HG02943 (cell line): Measurements from ENCODE around the gene MLLT6.

ENCODE experiments used
- ATAC-seq: cut with Tn5 transposase; IDR thresholded peaks from one replicate; pipeline ENCODE4 v1.9.1; 2021; ENCODE audit warnings: mild to moderate bottlenecking, low read depth, moderate library complexity; ENCODE audit not compliant: unreplicated experiment

MLLT6 gene

GRCh38 chr17:38752308-38753070, 47.4 kb downstream of the MLLT6 start, which contains the start of gene PSMB3:
Gene PSMB3 (plus strand): TSS chr17:38752741. CDS start chr17:38752827, 86 bp downstream.
- peak; percentile 86 for ATAC-seq

GRCh38 chr17:38753071-38753506, 48.0 kb downstream of the MLLT6 start:
- no peak for ATAC-seq

GRCh38 chr17:38761612-38762011, 56.5 kb downstream of the MLLT6 start:
- no peak for ATAC-seq

GRCh38 chr17:38762231-38762630, 57.2 kb downstream of the MLLT6 start:
- no peak for ATAC-seq

GRCh38 chr17:38766341-38766740, 61.3 kb downstream of the MLLT6 start:
- no peak for ATAC-seq

- ATAC-seq, result no peak
These were observed 63.3 kb downstream of the MLLT6 start for GRCh38 chr17:38768417-38768816.

GRCh38 chr17:38773258-38773657, 68.2 kb downstream of the MLLT6 start:
- ATAC-seq, result no peak

- no peak for ATAC-seq
These were observed 72.7 kb downstream of the MLLT6 start for GRCh38 chr17:38777641-38778250.
